GM19043 (cell line): Measurements from ENCODE around the gene ETNK2.
"Not testable (repeated sequence)": the region's sequence is repeated elsewhere in the genome, so short reads cannot be mapped to it uniquely, and the experiment has no call there.

Experiments used
- ATAC-seq: cut with Tn5 transposase; IDR thresholded peaks from one replicate; pipeline ENCODE4 v1.9.1; 2021; ENCODE audit warnings: low read depth; ENCODE audit not compliant: unreplicated experiment

Gene ETNK2

DNA sequence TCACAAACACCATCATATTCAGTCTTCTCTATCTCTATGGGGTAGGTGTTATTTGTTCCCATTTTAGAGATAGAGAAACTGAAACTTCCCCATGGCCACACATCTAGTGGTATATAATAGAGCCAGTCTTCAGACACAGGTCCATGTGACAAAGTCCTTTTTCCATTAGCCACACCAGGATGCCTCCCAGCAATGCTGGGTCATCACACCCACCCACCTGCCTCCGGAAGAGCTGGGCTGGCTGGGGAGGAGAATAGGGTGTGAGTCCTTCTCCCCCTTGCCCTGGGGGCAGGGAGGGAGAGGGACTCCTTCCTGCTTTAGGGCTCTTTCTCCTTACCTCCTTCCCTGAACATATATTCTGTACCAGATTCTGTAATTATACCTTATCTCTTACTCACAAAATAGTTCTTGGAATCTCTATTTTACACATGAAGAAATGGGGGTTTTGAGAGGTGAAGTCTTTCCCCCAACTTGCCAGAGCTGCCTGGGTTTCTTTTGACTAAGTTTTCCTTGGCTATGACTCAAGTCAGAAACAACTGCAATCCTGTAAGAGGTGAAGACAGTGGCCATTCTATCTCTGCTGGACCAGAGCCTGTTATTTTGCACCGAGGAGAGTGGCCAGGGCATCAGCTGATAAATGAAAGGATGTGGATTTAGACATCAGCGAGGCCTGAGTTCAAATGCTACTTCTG lies 49.0 kb downstream of the ETNK2 start:
- ATAC-seq: no peak

DNA sequence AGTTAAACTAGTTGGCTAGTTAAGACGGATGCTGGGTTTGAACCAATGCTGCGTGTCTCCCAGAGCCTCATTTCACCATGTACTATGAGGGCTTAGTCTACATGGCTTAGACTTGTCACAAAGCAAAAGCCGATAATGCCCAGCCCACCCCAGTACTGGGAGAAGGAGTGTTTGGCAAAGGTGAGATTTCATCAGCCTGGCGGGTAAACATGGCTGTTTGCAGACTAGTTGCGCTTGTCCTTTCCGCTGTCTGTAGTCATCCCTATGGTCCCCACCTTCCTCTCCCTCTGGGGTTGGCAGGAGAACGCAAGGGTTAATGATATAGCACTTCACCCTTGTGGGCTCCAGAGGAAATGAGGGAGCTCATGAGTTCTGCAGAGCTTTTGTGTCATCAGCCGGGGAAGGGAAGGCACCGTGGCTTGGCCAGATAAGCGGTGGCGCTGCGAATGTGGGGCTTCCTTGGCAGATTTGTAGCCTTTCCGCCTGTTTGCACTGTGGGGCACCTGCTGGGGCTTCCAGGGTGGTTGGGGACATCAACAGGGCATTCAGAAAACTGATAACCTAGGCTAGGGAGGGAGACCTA lies 49.7 kb downstream of the ETNK2 start:
- ATAC-seq: no peak

GRCh38 chr1:204099754-204100153 lies 52.1 kb downstream of the ETNK2 start:
- not testable (repeated sequence) for ATAC-seq

- no peak for ATAC-seq
These were observed 53.2 kb downstream of the ETNK2 start for GRCh38 chr1:204098683-204099082.

DNA sequence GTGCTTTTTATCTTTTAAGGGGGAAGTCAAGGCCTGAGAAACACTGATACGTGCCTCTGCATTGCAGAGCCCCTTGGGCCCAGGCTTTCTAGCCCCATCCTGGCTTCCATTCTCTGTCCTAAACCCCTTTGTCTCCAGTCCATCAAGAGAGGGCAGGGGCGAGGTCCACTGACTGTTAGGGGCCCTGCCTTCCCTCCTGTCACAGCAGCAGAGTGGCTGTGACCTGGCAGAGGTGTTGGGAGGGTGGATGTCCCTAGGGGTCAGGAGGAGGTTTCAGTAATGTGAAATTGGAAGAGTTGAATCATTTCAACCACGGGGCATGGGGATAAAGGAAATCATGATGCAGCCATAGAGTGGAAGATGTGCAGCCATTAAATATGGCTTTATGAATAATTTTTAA lies 54.9 kb downstream of the ETNK2 start:
- ATAC-seq: no peak

GRCh38 chr1:204094856-204095634 lies 56.8 kb downstream of the ETNK2 start:
- no peak for ATAC-seq

DNA sequence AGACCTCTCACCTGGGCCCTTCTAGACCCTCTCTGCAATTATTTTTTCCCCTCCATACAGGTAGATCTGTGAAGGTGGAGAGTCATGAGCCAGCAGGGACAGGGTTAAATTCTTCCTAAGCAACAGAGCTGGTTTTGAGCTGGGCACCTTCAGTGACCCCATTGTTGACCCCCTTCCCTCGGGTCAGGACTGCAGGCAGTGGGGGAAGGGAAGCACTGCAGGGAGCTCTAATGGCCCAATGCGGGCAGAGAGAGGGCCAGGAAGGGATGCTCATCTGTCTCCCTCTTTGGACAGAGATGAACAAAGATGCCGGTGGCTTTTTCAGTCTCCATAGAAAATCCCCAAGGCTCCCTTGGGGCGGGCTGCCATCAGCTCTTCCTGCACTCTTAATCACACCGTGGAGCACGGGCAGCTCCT lies 57.5 kb downstream of the ETNK2 start:
- ATAC-seq: no peak

GRCh38 chr1:204093781-204094180 lies 58.1 kb downstream of the ETNK2 start:
- no peak for ATAC-seq

GRCh38 chr1:204093421-204093717 lies 58.5 kb downstream of the ETNK2 start:
- ATAC-seq: no peak

DNA sequence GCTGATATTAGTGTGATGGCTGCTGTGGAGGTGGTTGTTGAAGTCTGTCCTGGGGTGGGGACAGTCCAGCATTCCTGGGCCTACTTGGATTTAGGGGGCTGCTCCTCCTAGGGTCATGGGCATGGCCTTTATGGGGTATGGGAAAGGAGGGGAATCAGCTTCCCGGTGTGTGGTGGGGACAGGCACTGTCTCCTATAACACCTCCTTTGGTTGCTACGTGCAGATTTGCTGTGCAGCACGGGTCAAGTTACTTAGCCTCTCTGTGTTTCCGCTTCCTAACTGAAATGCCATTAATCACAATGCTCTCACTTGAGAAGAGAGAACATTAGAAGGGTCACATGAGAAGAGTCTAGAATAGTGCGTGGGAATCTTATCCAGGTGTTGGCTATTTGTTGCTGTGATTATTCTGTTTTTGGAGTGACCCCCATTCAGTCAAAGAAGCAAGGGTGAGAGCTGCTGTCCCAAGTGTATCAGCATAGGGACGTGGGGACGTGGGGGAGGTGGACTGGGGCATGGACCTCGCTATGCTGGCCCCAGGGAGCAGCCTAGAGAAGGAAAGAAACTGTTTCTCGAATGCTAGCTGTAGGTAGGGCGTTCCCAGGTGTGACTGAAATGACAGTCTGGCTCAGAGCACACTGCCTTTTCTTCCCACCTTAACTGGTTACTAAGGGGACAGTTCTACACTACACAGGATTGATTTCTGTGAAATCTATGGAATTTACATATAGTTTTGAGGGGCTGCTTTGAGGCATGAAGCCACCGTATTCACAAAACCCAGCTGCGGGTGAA lies 59.0 kb downstream of the ETNK2 start:
- no peak for ATAC-seq

- ATAC-seq: no peak
These were observed 60.0 kb downstream of the ETNK2 start for GRCh38 chr1:204091787-204092312.

- ATAC-seq: no peak
These were observed 60.8 kb downstream of the ETNK2 start for GRCh38 chr1:204091066-204091465.

DNA sequence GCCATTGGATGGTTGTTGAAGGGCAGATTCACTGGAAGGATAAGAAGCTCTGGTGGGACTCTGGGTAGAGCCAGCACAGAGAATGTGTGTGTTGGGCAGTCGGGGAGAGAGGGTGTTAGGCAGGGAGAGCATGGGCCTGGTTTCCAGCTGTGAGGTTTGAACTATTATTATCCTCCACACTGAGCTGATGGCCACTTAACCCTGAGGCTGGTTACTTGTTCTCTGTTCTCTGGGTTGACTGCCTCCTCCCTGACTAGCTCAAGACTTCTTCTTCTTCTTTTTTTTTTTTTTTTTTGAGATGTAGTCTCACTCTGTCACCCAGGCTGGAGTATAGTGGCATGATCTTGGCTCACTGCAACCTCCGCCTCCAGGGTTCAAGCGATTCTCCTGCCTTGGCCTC lies 61.7 kb downstream of the ETNK2 start:
- ATAC-seq: not testable (repeated sequence)

DNA sequence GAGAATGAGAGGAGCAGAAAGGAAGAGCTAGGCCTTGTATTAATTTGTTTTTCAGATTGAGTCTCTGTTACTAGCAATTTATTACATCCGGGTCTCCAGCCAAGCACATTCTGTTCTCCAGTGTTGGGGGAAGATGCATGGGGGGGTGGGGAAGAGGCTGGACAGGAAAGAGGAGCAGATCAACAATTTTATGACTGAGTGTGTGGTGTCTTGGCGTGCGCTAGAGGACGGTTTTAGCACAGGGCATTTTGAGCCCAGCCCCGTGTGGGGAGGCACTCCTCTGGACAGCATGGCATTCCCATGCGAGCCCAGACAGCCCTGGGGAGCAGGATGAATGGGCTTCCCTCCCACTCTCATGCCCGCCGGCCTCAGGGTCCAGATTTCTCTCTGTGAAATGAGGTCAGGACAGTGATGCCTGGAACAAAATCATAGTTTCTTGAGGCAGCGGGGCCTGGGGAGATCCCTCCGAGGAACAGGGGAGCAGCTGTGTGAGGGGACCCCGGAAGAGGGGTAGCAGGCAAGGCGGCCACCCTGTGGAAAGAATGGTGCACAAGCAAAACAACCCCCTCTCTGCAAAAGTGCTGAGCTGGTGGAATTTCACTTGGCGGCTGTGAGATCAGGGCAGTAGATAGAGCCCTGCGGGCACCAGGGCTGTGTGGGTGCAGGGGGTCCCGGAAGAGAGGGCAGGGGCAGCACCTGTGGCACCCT lies 62.6 kb downstream of the ETNK2 start:
- no peak for ATAC-seq

DNA sequence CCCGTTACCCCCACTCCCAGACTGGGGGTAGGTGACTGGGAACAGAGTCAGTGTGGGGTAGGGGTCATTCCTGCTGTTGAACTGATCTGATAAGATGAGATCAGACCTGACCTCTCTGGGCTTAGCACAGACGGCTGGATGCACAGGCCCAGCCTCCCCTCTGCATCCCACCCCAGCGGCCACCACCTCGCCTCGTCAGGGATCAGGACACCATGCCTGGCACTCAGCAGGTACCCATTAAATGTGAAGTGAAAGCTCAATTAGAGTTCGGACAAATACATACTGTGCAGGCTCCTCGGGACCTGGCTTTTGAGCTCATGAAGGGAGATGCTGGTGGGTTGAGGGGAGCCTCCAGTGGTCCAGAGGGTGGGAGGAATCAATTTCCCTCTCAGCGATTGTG lies 63.2 kb downstream of the ETNK2 start:
- ATAC-seq: no peak

DNA sequence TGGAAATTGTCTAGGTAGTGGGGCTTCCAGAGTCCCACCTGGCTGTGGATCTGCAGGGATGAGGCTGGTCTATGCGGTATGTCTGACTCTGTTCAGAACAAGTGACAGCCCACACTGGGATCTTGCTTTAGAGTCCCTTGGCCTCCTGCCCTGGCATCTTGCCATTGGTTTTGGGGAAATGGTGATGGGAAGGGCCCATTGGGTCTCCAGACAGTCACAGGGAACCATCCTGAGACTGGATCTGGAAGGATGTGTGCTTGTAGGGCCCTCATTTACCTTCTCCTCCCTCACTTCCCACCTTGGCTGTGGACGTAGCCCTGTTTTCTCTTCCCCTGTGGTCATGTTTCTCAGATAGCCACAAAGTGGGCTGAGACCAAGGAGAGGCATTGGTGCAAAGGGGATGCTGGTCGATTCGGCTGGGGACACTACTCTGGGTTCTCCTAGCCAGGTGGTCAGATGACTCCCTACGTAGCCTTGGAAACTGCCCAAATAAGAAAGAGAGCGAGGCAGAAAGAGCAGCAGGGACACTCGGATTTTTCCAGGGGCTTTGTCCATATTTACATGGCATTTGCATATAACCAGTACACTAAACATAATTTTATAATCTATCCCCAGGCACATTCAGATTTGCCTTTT lies 63.8 kb downstream of the ETNK2 start:
- no peak for ATAC-seq

DNA sequence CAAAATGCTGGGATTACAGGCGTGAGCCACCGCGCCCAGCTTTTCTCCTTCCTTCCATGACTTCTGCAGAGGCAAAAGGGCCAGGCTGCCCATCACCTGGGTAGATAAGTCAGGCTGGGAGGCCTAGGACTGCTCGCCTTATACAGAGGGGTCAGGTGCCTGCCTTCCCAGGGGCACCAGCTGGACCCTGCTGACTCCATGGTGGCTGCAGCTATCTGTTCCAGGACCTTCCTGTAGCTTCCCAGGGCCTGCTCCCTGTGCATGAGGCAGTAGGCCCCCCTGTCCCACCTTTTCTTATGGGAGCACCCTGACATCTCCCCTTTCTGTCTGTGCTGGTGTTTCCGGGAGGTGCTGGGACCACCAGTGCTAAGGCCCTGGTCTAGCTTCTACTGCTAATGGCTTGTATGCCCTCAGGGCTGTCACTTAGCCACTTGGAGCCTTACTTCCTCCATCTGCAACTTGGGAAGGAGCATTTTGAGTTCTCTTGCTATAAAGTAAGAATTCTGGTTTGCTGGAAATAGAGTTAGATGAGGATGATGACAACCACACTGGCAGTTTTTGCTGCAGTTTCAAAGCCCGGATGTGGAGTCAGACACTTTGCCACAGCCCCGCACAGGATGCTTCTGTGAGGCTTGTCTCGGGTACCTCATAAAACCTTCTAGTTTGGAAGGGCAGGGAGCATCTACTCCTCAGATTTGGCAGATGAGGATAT lies 64.5 kb downstream of the ETNK2 start:
- no peak for ATAC-seq

GRCh38 chr1:204085876-204086275 lies 66.0 kb downstream of the ETNK2 start:
- no peak for ATAC-seq

DNA sequence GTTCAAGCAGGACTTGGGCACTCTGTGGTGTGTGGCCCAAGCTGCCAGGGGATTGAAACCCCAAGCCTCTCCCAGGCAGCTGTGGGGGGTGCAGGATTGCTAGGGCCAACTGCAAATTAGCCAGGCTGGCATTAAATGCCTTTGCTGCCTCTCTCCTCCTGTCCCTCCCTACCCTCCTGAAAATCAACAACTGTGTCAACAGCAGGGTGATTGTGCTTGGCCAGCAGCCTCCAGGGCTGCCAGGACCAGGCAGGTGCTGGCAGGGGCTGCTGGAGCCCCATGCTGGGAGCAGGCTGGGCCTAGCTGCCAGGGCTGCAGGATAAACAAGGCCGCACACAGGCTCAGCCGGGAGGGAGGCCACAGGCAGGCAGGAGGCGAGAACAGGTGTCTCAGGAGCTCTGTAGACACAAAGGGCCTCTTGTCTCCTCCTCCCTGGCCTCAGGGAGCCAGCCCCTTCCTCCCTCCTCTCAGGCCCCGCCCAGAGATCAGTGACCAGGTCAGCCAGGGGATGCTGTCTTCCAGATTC lies 67.5 kb downstream of the ETNK2 start:
- ATAC-seq: no peak
